ENCODE results near the gene SYNE2.

The SYNE2 gene

GRCh38 chr14:63908667-63909264 lies 56.0 kb downstream of the SYNE2 start:
- no peak for DNase-seq (ENCODE audit: low spot score)

- DNase-seq (ENCODE audit: low spot score) = no peak
These were observed 57.2 kb downstream of the SYNE2 start for GRCh38 chr14:63909984-63910383.

- no peak for DNase-seq (ENCODE audit: low spot score)
These were observed 58.0 kb downstream of the SYNE2 start for GRCh38 chr14:63910583-63911363.

GRCh38 chr14:63911404-63911803 lies 58.6 kb downstream of the SYNE2 start:
- DNase-seq (ENCODE audit: low spot score) = no peak

DNA sequence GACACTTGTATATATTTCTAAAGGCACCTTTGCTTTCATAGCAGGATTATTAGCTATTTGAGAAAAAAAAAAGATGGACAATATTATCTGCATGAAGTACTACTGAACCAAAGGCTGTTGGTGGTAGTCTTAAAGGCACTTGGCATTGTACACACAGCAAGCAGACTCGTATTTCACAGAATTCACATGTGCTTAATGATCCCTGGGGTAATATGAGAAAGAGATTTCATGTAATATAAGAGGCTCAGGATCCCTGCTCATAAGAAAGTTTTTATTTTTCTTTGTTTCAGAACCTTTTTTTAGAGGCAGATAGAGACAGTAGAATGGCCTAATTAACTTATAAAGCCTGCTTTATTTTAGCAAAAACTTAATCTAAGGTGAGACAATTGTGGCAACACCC lies 59.5 kb downstream of the SYNE2 start:
- DNase-seq (ENCODE audit: low spot score) = no peak

DNA sequence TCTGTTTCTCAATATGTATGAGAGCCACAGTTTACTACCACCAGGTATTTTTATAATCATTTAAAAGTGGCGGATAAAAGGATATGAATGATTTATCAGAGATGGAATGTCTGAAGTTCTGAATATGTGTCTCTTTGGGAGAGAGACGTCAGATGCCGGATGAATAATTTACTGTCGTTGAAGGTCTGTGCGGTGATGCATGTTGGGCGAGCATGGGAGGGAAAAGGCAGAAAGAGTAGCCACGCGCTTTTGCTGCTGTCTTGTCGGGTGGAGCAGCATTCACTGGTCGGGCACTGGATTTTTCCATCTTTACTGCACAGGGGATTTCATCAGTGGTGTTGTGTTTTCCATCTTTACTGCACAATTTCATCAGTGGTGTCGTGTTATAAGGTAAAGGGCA lies 65.6 kb downstream of the SYNE2 start:
- no peak for DNase-seq (ENCODE audit: low spot score)

DNA sequence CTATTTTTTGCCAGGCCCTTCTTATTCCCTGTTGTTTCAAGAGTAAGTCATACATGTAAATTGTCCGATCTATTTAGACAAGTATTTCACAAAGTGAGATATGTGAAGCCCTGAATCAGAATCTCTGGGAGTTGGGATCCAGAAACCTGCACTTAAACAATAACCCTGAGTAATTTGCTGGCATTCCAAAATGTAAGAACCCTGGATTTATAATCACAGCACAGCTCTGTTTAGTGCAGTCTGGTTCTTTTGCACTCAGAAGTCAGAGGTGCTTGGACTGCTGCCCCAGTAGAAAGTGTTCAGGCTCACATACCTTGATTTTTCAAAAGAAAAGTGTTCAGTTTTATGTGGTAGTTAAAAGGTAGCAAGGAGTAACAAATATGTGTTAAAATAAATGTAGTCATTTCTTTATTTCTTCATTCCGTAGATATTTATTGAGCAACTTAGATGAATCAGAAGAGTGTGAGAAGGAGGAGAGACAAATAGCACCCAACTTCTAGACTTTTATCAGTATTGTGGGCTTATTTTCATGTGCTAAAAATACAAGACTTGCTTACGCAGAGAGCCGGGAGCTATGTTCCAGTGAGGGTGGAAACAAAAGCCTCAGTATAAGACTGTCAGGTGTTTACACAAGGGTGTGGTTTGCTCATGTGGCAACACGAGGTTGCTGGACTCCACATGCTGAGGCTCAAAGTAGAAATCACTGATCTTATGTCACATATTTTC lies 70.1 kb downstream of the SYNE2 start:
- DNase-seq (ENCODE audit: low spot score) = no peak

DNA sequence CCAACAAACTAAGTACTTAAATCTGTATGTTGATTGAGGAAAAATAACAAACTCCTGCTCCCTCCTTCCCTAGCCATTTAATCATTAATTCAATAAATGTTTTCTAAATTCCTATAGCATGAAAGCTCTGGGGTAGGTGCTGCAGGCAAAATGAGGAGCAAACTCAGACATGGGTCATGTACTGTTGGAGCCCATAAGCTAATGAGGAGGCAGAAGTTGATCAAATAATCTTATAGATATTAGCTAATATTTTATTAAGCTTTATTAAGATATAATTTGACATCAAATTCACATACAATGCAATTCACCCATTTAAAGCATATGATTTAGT lies 70.6 kb downstream of the SYNE2 start:
- no peak for DNase-seq (ENCODE audit: low spot score)

- DNase-seq (ENCODE audit: low spot score) = no peak
These were observed 71.6 kb downstream of the SYNE2 start for GRCh38 chr14:63924375-63924774.

GRCh38 chr14:63926641-63927040 lies 73.8 kb downstream of the SYNE2 start:
- no peak for DNase-seq (ENCODE audit: low spot score)

DNA sequence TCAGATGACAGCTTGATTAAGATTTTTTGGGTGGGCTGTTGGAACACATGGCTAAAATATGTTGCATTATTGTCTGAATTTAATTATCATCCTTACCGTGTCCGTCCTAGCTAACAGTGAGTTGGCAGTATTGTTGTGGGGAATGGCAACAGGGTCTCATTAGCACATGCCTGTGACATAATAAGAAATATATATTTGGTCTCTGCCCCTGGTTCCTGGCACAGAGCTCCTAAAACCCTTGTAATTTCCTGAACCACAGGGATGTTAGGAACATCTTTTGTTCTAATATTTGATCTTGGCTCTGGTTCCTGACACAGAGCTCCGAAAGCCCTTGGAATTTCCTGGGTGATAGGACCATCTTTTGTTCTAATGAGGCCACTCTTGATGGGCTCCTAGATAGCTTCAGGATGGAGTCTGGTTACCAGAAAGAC lies 76.0 kb downstream of the SYNE2 start:
- DNase-seq (ENCODE audit: low spot score) = peak; percentile 5

- DNase-seq (ENCODE audit: low spot score) = no peak
These were observed 80.3 kb downstream of the SYNE2 start for GRCh38 chr14:63933110-63933509.

DNA sequence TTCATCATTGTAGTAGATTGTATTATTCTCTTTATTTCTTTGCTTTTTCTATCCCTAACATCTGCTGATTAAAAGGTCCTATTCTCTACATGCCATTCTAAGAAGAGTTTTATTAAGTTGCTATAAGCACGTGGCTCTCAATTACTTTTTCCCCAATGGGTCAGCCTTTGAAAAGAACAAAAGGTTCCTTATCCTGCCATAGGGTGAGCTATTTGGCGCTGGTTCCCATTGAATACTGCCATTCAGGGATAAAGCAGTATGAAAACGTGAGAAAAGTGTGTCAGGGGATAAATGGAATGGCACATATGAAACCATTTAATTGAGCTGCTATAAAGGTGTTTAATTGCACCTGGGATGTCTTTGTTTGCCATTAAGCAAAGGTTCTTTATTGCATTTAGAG lies 80.9 kb downstream of the SYNE2 start:
- DNase-seq (ENCODE audit: low spot score) = no peak

- no peak for DNase-seq (ENCODE audit: low spot score)
These were observed 85.6 kb downstream of the SYNE2 start for GRCh38 chr14:63938198-63939005.

DNA sequence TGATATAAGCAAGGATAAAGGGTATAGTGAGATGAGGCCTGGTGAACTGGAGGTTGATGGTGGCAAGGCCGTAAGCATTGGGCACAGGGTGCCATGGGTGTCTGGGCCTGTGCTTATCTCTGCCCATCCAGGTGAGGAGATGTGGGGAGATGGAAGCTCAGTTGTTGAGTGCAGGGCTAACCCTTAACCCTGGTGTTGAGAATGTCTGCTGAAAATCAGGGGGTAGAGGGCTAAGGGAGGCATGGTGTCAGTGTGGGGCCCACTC lies 86.1 kb downstream of the SYNE2 start:
- DNase-seq (ENCODE audit: low spot score) = no peak

GRCh38 chr14:63940387-63940786 lies 87.6 kb downstream of the SYNE2 start:
- DNase-seq (ENCODE audit: low spot score) = no peak

- no peak for DNase-seq (ENCODE audit: low spot score)
These were observed 88.2 kb downstream of the SYNE2 start for GRCh38 chr14:63941023-63941422.

DNA sequence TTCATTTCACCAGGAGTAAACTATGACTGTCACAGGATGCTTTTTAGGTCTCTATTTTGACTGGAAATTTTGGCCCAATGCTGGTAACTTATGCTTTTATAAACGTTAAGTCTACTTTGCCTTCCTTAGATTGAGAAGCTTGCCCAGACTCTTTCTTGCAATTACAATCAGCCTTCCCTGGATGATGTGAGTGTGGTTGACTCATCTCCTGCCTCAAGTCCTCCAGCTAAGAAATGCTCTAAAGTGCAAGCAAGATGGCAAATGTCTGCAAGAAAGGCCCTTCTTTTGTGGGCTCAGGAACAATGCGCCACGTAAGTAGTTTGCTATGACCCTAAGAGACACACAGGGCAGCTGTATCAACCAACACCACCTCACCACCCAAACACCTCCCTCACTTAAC lies 96.9 kb downstream of the SYNE2 start:
- DNase-seq (ENCODE audit: low spot score) = no peak

DNA sequence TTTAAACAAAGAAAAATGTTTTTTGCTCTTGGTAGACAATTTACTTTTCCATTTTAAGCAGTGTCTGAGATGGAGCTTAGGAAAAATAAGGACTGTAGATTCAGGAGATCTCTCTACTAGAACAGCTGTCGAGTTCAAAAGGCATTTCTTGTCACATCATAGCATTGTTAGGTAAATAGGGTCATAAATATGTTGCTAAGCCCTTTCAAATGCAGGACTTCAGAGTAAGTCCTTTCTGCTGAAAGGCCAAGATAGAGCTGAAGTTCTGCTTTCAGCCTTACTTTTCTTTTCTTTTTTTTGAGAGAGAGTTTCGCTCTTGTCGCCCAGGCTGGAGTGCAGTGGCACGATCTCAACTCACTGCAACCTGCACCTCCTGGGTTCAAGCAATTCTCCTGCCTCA lies 98.2 kb downstream of the SYNE2 start:
- DNase-seq (ENCODE audit: low spot score) = no peak

GRCh38 chr14:63951429-63951828 lies 98.6 kb downstream of the SYNE2 start:
- no peak for DNase-seq (ENCODE audit: low spot score)

GRCh38 chr14:63952053-63952932 lies 99.5 kb downstream of the SYNE2 start:
- DNase-seq (ENCODE audit: low spot score) = no peak

GRCh38 chr14:63952933-63953437 lies 100.2 kb downstream of the SYNE2 start:
- DNase-seq (ENCODE audit: low spot score) = no peak

Measured in cerebellar cortex (tissue), 1 donor.